Measurements from ENCODE around the gene MDM2. TPM values are rescaled to one million over a fixed set of nuclear protein-coding genes. Genes with fewer than 3 reads are reported as not detected.

Gene MDM2
- total and polyA plus RNA-seq, 9 of the 15 experiments (the other 6 are each of a cell fraction or from before 2014, with no cell fraction given), result 13.6 to 100 (median 49.0) TPM

GRCh38 chr12:68772714-68773113 lies 35.3 kb upstream of the MDM2 start:
- ChIA-PET CTCF (ENCODE audit: low intra/inter-chr PET ratio) (no interaction called here), POLR2A (interaction anchor here (0.6 to 2.9 kb wide), 3 partner anchors 13 to 123 kb away, joined by 3 to 10 read pairs (median 4); no protein-coding TSS in a partner anchor)
- Histone ChIP-seq H3K9me3 (replicated peaks; ENCODE audit: control insufficient read depth, insufficient read depth, low read depth, low read length) (no peaks in the 10 kb centered on the region), H3K79me2 (ENCODE audit: control insufficient read depth, insufficient read depth, low read length) (no peaks in the 10 kb centered on the region), H3K4me1 (replicated peaks in 1 of 2; ENCODE audit: control insufficient read depth in 2 of 2, insufficient read depth in 2 of 2, low read length in 2 of 2) (peaks cover 5 to 13% of the 10 kb centered on the region in 2 experiments; a peak in 4 of 5 replicates), H3K4me3 (no peak overlapping the region), H3K9me1 (ENCODE audit: control insufficient read depth, insufficient read depth, low read length) (no peaks in the 10 kb centered on the region), H2AFZ (ENCODE audit: low read depth, low read length) (no peak overlapping the region), H3K4me2 (ENCODE audit: insufficient read depth, low read length) (no peak overlapping the region), H3K9ac (ENCODE audit: insufficient read depth in 1 of 2, low read depth in 2 of 2, low read length in 2 of 2) (no peak overlapping the region), H3K36me3 (ENCODE audit: control insufficient read depth, insufficient read depth, low read length) (no peaks in the 10 kb centered on the region), H3K27me3 (ENCODE audit: control insufficient read depth in 2 of 2, insufficient read depth in 2 of 2, low read length in 2 of 2) (no peaks in the 10 kb centered on the region), H4K20me1 (replicated peaks; ENCODE audit: control insufficient read depth, insufficient read depth, low read length) (no peaks in the 10 kb centered on the region), H3K27ac (ENCODE audit: extremely low read depth, low read depth, low read length) (no peak overlapping the region)
- FAIRE-seq (no peak), ATAC-seq (no peak), DNase-seq (ENCODE audit: extremely low read depth in 1 of 4, low spot score in 3 of 4) (no peak)
- TF ChIP-seq GATAD2B (IDR thresholded peaks at IDR 0.05; ENCODE audit: borderline replicate concordance) (no peak), SMAD3 (CRISPR knock-in tag; conservative IDR thresholded peaks at IDR 0.05) (no peak), ZNF764 (CRISPR knock-in tag; IDR thresholded peaks at IDR 0.05; ENCODE audit: low read depth) (no peak), NKRF (IDR thresholded peaks at IDR 0.05; ENCODE audit: borderline replicate concordance) (no peak), SMC3 (conservative IDR thresholded peaks at IDR 0.05; ENCODE audit: insufficient read depth, low read depth, low read length) (no peak), PRPF4 (IDR thresholded peaks at IDR 0.05; ENCODE audit: insufficient read depth, low read depth, low read length, poor library complexity, severe bottlenecking) (no peak), TCF7 (IDR thresholded peaks at IDR 0.05; ENCODE audit: borderline replicate concordance) (no peak), CREM (IDR thresholded peaks at IDR 0.05; ENCODE audit: low read depth) (no peak), CEBPG (CRISPR knock-in tag; IDR thresholded peaks at IDR 0.05) (no peak), CEBPG (tag; conservative IDR thresholded peaks at IDR 0.05 in 1 of 2, IDR thresholded peaks at IDR 0.05 in 1 of 2) (no peak), POLR2H (tag; IDR thresholded peaks at IDR 0.05; ENCODE audit: low read depth) (no peak), ZNF232 (CRISPR knock-in tag; IDR thresholded peaks at IDR 0.05) (no peak)
- TF ChIP-seq, protein P1, sequence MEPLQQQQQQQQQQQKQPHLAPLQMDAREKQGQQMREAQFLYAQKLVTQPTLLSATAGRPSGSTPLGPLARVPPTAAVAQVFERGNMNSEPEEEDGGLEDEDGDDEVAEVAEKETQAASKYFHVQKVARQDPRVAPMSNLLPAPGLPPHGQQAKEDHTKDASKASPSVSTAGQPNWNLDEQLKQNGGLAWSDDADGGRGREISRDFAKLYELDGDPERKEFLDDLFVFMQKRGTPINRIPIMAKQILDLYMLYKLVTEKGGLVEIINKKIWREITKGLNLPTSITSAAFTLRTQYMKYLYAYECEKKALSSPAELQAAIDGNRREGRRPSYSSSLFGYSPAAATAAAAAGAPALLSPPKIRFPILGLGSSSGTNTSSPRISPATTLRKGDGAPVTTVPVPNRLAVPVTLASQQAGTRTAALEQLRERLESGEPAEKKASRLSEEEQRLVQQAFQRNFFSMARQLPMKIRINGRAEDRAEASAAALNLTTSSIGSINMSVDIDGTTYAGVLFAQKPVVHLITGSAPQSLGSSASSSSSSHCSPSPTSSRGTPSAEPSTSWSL (CRISPR knock-in tag; IDR thresholded peaks at IDR 0.05; ENCODE audit: borderline replicate concordance), result no peak
- in situ Hi-C loops (cut with MboI) (no loop called here), intact Hi-C loops (cut with micrococcal nuclease) (no loop called here)
- no TSS peak for BruUV-seq (replicated peaks)
- WGBS (ENCODE audit: insufficient coverage, low coverage, missing lambda C conversion rate), result 84% methylated on average over 8 of the region's 8 CpGs

Data from K562 (cell line).